HepG2 (cell line): ENCODE measurements around the gene TMEM127. TPM values are rescaled to one million over a fixed set of nuclear protein-coding genes. Genes with fewer than 3 reads are reported as not detected.

Experiments
- AHDC1 ChIP-seq: sonication (generic); formaldehyde crosslinking; IDR thresholded peaks from 2 replicates; pipeline ENCODE4 v1.5.1; 2020; ENCODE audit warnings: mild to moderate bottlenecking, missing genetic modification reagents, borderline replicate concordance
- ARID2 ChIP-seq: sonication (generic); formaldehyde crosslinking; IDR thresholded peaks from 2 replicates; pipeline ENCODE4 v1.8.1; 2022; ENCODE audit warnings: mild to moderate bottlenecking, missing genetic modification reagents, borderline replicate concordance
- CTCF ChIP-seq: sonication (generic); formaldehyde crosslinking; IDR thresholded peaks from 2 replicates; pipeline ENCODE4 v1.5.0; 2020; ENCODE audit warnings: mild to moderate bottlenecking, missing genetic modification reagents, moderate library complexity
- DR1 ChIP-seq: sonication (generic); formaldehyde crosslinking; IDR thresholded peaks from 2 replicates; pipeline ENCODE4 v1.8.0; 2021; ENCODE audit warnings: mild to moderate bottlenecking, missing genetic modification reagents, inconsistent platforms
- FLYWCH1 ChIP-seq: sonication (generic); formaldehyde crosslinking; IDR thresholded peaks from 2 replicates; pipeline ENCODE4 v1.8.1; 2023; ENCODE audit warnings: mild to moderate bottlenecking, missing genetic modification reagents
- GABPA ChIP-seq, 2 experiments: IDR thresholded peaks; 2 replicates each; pipeline ENCODE4 v1.6.1; 2011 to 2016; ENCODE audit warnings: low read depth in 2 of 2, low read length in 1 of 2, missing biosample characterization in 1 of 2, missing genetic modification characterization in 1 of 2
- JUN ChIP-seq: sonication (generic); formaldehyde crosslinking; IDR thresholded peaks from 2 replicates; pipeline ENCODE4 v1.4.0; 2020; ENCODE audit warnings: mild to moderate bottlenecking, missing genetic modification reagents
- NR2F1 ChIP-seq, 2 experiments: fragments of 450-650 bp in 1 of 2; formaldehyde crosslinking in 1 of 2; IDR thresholded peaks; 2 replicates each; pipeline versions ENCODE4 v1.5.0 to v1.6.1; 2016 to 2020; ENCODE audit warnings: mild to moderate bottlenecking in 1 of 2, missing compliant biosample characterization in 1 of 2, missing genetic modification reagents in 1 of 2, moderate library complexity in 1 of 2
- RARG ChIP-seq: sonication (generic); formaldehyde crosslinking; IDR thresholded peaks from 2 replicates; pipeline ENCODE4 v1.4.0; 2020; ENCODE audit warnings: low read depth, mild to moderate bottlenecking, missing genetic modification reagents
- SCMH1 ChIP-seq: sonication (generic); formaldehyde crosslinking; IDR thresholded peaks from 2 replicates; pipeline ENCODE4 v1.9.0; 2021; ENCODE audit warnings: missing genetic modification reagents, mild to moderate bottlenecking, borderline replicate concordance
- SP5 ChIP-seq: IDR thresholded peaks from 2 replicates; pipeline ENCODE4 v1.6.1; 2016; ENCODE audit warnings: low read depth, borderline replicate concordance
- TBL1XR1 ChIP-seq: fragments of 150-350 bp; IDR thresholded peaks from 2 replicates; pipeline ENCODE4 v1.6.1; 2014; ENCODE audit warnings: borderline replicate concordance, low read length; ENCODE audit not compliant: partially characterized antibody
- TRIM22 ChIP-seq: fragments of 450-650 bp; IDR thresholded peaks from 2 replicates; pipeline ENCODE4 v1.6.1; 2017
- ZNF274 ChIP-seq: sonication (generic); formaldehyde crosslinking; IDR thresholded peaks from 2 replicates; pipeline ENCODE4 v1.5.1; 2020; ENCODE audit warnings: mild to moderate bottlenecking, missing genetic modification reagents
- ZNF30 ChIP-seq: sonication (generic); formaldehyde crosslinking; IDR thresholded peaks from 2 replicates; pipeline ENCODE4 v1.5.0; 2020; ENCODE audit warnings: mild to moderate bottlenecking, missing genetic modification reagents
- ZNF33B ChIP-seq: sonication (generic); formaldehyde crosslinking; IDR thresholded peaks from 2 replicates; pipeline ENCODE4 v1.5.1; 2020; ENCODE audit warnings: mild to moderate bottlenecking, missing genetic modification reagents
- ZNF354B ChIP-seq: sonication (generic); formaldehyde crosslinking; IDR thresholded peaks from 2 replicates; pipeline ENCODE4 v1.8.0; 2022; ENCODE audit warnings: mild to moderate bottlenecking, missing genetic modification reagents
- ZNF549 ChIP-seq: sonication (generic); formaldehyde crosslinking; IDR thresholded peaks from 2 replicates; pipeline ENCODE4 v1.5.0; 2020; ENCODE audit warnings: missing genetic modification reagents
- ZNF597 ChIP-seq: sonication (generic); formaldehyde crosslinking; IDR thresholded peaks from 2 replicates; pipeline ENCODE4 v1.5.0; 2020; ENCODE audit warnings: missing genetic modification reagents
- polyA plus RNA-seq, 8 experiments: library from polyadenylated mRNA; depleted of rRNA in 3 of 8; stranded (reverse) in 7 of 8; unstranded in 1 of 8; fragments of >200 nt; fragmentation: Illumina TruSeq in 4 of 8; extraction: Trizol in 4 of 8; gene quantifications; 2 replicates each; pipeline versions ENCODE4 v1.2.1 to v1.2.3, GENCODE V29; 2011 to 2016; ENCODE audit warnings: low read depth in 4 of 8, missing spikeins in 1 of 8, mixed read lengths in 1 of 8; ENCODE audit not compliant: insufficient read depth in 1 of 8
- total RNA-seq, 5 experiments: library from RNA; depleted of rRNA; stranded (reverse); fragments of >200 nt; fragmentation: Illumina TruSeq; extraction: Trizol; gene quantifications; 2 replicates each; pipeline ENCODE4 v1.2.3, GENCODE V29; 2016; ENCODE audit warnings: low read depth in 1 of 5

TMEM127 gene
- total and polyA plus RNA-seq, 2 of the 13 experiments (the other 11 are each of a cell fraction or from before 2014, with no cell fraction given) = 21.5 to 33.9 TPM

GRCh38 chr2:96208143-96209010 lies 57.4 kb downstream of the TMEM127 start, which contains the start of gene STARD7 (continued):
- TF ChIP-seq ZNF354B (CRISPR knock-in tag) (no peak), ZNF549 (no peak), SP5 (CRISPR knock-in tag) (no peak), RARG (CRISPR knock-in tag) (peak; percentile 96; the same call in 1 of the 2 replicates), DR1 (CRISPR knock-in tag) (peak; percentile 97), FLYWCH1 (CRISPR knock-in tag) (no peak), ZNF597 (CRISPR knock-in tag) (no peak), ARID2 (peak; percentile 75; the same call in 1 of the 2 replicates), GABPA (IDR thresholded peaks at IDR 0.05; ENCODE audit: low read depth, low read length) (no peak; the same call in 1 of the 2 replicates), GABPA (CRISPR knock-in tag; IDR thresholded peaks at IDR 0.05; ENCODE audit: low read depth) (no peak), SCMH1 (CRISPR knock-in tag) (no peak), CTCF (peak; percentile 54; the same call in 1 of the 2 replicates), NR2F1 (CRISPR knock-in tag; IDR thresholded peaks at IDR 0.05) (no peak), TBL1XR1 (peak; percentile 69), JUN (CRISPR knock-in tag) (no peak), ZNF33B (CRISPR knock-in tag) (peak; percentile 93; the same call in 1 of the 2 replicates), TRIM22 (no peak), AHDC1 (no peak; the same call in 1 of the 2 replicates), ZNF274 (CRISPR knock-in tag) (peak; percentile 95), ZNF30 (peak; percentile 90; the same call in 1 of the 2 replicates)
